ENCODE data around the gene FYN.

GRCh38 chr6:111813237-111813636 is 60.0 kb downstream of the FYN start:
- TF ChIP-seq EP300 (IDR thresholded peaks at IDR 0.05; ENCODE audit: borderline replicate concordance), result no peak
- TF ChIP-seq, protein P1, sequence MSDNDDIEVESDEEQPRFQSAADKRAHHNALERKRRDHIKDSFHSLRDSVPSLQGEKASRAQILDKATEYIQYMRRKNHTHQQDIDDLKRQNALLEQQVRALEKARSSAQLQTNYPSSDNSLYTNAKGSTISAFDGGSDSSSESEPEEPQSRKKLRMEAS (IDR thresholded peaks at IDR 0.05), result no peak
- no peak for TF ChIP-seq FOXM1 (IDR thresholded peaks at IDR 0.05; ENCODE audit: borderline replicate concordance, low read depth)
- TF ChIP-seq CEBPB (IDR thresholded peaks at IDR 0.05), result no peak
- no peak for TF ChIP-seq YY1 (IDR thresholded peaks at IDR 0.05; ENCODE audit: low read depth)
- TF ChIP-seq CREB1 (IDR thresholded peaks at IDR 0.05; ENCODE audit: low read depth), result no peak
- TF ChIP-seq RAD21 (IDR thresholded peaks at IDR 0.05; ENCODE audit: low read depth), result no peak
- no peak for TF ChIP-seq REST (IDR thresholded peaks at IDR 0.05; ENCODE audit: low read depth)
- TF ChIP-seq EGR1 (IDR thresholded peaks at IDR 0.05), result no peak

Data from Ishikawa (cell line).